Renal pelvis (tissue), 4 donors: ENCODE data around the gene RPS8. TPM values are rescaled to one million over a fixed set of nuclear protein-coding genes. Genes with fewer than 3 reads are reported as not detected.
A peak's percentile ranks its signal among the peaks of the same experiment; 100 is the strongest.
"Not testable (repeated sequence)": the region's sequence is repeated elsewhere in the genome, so short reads cannot be mapped to it uniquely, and the experiment has no call there.

Experiments used
- DNase-seq: peaks from one replicate; pipeline ENCODE4 v3.0.0-alpha.2; 2013
- polyA plus RNA-seq, 3 donors: library from polyadenylated mRNA; unstranded; fragments of 120-200 nt; gene quantifications; one replicate each; pipeline ENCODE4 v1.2.1, GENCODE V29; 2013; ENCODE audit not compliant: insufficient read length in 3 of 3

The RPS8 gene
- polyA plus RNA-seq, 3 donors = 1,996 to 2,548 (median 2,324) TPM

DNA sequence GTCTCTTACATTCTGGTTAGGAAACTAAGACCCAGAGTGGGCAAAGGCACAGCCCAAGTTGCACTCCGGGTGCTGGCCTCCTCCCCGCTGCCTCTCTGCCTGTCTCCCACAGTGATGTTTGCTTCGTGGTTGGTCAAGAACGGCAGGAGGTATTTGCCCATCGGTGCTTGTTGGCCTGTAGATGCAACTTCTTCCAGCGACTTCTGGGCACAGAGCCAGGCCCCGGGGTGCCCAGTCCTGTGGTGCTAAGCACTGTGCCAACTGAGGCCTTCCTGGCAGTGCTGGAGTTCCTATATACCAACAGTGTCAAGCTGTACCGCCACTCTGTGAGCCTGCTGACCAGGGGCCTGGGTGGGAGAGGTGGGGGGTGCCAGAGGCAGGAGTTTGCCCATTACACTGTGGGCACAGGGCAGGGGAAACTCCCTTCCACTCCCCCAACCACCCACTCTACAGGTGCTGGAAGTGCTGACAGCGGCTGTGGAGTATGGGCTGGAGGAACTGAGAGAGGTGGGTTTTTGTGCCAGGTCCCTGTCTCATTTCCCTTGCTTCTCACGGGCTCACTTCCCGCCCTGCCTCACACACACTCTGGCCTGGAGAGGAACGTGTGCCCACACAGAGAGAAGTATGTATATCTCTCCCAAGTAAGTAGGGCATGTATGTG lies 34.9 kb downstream of the RPS8 start:
- DNase-seq = no peak

- DNase-seq = not testable (repeated sequence)
Measured at GRCh38 chr1:44810762-44811105, 35.4 kb downstream of the RPS8 start.

- DNase-seq = no peak
Measured at GRCh38 chr1:44811234-44811633, 35.9 kb downstream of the RPS8 start.

- no peak for DNase-seq
Measured at GRCh38 chr1:44812822-44813543, 37.6 kb downstream of the RPS8 start.

DNA sequence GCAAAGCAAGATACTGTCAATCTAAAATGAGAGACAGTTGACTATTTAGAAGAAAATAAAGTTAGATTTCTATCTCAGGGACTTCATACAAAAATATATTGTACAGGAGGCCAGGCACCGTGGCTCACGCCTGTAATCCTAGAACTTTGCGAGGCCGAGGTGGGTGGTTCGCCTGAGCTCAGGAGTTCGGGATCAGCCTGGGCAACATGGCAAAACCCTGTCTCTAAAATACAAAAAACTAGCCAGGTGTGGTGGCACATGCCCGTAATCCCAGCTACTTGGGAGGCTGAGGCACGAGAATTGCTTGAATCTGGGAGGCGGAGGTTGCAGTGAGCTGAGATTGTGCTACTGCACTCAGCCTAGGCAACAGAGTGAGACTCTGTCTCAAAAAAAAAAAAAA lies 40.6 kb downstream of the RPS8 start:
- DNase-seq = not testable (repeated sequence)

DNA sequence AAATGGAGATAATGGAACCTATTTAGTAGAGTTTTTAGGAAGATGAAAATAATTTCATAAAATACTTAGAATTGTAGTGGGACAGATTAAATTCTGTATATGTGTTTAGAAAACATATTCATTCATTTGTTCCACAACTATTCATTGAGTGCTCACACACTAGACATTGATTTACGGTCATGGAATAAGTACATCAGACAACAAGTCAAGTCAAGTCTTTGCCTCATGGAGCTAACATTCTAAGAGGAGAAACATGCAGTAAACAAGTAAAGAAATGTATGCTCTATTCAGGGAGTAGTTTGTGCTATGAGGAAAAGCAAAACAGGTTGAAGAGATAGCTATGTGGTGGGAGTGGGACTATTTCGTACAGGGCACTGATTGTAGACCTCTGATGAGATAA lies 42.0 kb downstream of the RPS8 start:
- no peak for DNase-seq

DNA sequence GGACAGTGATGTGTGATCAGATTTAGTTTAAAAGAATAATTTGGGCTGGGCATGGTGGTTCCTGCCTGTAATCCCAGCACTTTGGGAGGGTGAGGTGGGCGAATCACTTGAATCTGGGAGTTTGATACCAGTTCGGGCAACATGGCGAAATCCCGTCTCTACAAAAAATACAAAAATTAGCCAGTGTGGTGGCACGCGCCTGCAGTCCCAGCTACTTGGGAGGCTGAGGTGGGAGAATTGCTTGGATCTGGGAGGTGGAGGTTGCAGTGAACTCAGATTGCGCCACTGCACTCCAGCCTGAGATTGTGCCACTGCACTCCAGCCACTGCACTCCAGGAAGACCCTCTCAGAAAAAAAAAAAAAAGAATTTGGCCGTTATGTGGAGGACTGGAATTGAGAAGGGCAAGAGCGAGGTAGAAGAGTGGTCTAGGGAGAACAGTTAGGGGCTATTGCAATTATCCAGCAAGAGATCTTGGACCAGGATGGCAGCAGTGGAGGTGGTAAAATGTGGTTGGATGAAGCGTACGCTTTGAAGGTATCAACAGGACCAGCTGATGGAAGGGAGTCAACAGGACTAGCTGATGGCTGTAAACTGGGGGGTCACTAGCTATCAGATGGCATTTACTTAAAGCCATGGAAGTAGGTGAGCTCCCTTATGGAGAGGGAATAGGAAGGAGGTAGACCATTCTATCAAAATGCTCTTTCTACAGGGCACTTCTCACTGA lies 42.6 kb downstream of the RPS8 start:
- DNase-seq = no peak

DNA sequence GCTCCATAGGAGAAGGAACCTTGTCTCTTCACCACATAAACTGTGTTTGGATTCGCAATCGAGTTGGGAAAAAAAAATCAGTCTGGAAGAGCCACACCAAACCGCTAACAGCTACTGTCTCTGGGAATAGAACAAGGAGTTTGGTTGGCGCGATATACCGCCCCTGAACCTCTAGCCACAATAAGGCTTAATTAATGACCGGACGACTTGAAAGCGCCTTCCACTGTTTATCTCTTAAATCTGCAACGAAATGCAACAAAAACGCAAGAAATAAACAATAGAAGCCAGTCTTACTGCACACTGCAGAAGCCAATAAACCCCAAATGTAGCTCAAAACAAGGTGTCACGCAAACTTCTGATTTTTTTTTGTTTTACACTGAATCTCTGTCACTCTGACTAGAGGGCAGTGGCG lies 43.9 kb downstream of the RPS8 start:
- no peak for DNase-seq

DNA sequence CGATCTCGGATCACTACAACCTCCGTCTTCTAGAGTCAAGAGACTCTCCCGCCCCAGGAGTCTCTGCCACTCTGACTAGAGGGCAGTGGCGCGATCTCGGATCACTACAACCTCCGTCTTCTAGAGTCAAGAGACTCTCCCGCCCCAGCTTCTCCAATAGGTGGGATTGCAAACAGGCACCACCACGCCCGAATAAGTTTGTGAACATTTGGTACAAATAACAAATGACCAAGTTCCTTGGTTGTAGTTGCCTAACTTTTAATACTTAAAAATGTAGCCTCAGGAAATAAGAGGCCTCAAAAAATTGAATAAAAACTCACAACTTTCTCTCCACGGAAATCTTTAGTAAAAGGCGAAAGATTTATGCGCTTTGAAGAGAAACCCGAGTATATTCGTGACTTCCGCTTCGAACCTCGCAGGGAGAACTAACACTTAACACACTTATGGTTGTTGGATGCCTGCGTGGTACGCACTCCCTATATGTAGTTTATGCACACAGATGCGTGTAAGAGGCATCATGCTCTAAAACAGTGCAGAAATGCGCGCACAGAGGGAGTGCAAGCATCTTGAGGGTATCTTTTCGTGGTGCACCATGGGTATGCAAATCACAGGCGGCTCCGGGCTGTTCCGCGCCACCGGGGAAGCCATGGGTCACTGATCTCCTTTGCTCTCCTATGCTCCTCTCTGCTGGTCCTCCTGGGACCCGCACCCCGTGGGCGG lies 44.4 kb downstream of the RPS8 start:
- peak; percentile 88 for DNase-seq

- no peak for DNase-seq
Measured at GRCh38 chr1:44820328-44821239, 45.2 kb downstream of the RPS8 start.

- DNase-seq = no peak
Measured at GRCh38 chr1:44821240-44821715, 45.9 kb downstream of the RPS8 start.

- no peak for DNase-seq
Measured at GRCh38 chr1:44822131-44822701, 46.9 kb downstream of the RPS8 start.

- no peak for DNase-seq
Measured at GRCh38 chr1:44822981-44823451, 47.7 kb downstream of the RPS8 start.

GRCh38 chr1:44824392-44824791 lies 49.1 kb downstream of the RPS8 start:
- DNase-seq = not testable (repeated sequence)

DNA sequence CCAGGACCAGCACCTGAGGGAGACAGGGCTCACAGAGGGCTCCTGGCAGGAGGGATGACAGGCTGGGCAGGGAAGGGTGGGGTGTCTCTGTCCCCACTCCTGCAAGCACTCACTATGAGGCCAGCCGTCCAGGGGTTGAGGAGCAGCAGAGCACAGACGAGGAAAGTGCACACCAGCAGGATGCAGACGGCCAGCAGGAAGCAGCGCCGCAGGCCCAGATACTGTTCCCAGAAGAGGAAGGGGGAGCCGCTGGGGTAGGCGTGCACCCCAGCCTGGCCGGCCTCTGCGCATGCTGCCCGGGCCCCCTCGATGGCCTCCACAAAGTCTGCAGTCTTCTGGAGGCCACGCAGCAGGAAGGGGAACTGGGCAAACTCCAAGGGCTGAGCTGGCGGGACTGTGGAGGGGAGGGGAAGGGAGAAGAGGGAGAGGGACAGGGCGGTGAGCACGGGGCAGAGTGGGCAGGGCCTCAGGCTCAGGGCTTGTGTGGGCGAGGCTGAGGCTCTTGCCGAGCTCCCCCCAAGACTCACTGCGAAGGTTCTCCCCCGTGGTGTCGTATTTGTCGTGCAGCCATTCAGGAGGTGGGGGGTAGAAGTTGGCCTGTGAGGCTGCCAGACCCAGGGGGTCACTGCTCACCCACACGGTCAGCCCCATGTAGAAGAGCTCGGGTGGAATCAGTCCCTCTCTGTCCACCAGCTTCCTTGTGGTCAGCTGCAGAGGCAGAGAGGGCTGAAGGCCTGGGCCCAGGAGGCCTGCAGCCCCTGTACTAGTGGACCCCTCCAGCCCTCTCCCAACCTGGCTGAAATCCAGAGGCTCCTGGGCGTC lies 51.2 kb downstream of the RPS8 start:
- DNase-seq = no peak

DNA sequence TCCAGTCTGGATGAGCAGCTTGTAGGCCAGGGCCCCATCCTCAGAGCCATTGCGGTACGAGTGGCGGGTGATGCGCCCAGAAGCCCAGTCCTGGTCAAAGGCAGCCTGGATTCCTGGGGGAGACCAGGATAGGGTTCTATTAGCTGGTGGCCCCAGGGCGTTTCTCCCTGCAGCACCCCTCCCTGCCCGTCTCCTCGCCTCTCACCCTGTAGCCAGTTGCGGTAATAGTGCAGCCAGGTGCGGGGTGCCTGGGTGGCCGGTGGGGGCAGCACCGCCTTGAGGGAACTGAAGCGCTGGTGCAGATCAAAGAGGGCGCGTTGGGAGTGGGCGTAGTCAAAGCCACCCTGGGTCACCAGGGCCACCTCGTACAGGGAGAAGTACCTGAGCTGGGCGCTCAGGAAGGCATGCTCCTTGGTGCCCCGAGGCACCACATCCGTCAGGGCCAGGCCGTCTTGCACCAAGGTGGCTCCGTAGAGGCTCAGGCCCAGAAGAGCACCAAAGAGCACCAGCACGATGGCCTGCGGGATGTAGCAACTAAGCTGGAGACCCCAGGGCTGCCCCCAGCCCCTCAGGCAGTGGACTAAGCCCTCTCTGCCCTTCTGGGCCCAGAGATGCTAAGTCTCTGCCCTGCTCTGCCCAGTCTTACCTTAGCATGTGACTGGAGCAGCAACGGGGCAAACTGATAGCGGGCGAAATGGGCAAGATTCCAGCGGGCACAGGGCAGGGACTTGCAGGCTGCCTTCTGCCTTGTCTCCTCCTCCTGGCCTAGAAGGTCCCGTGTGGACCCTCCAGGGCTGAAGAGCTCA lies 52.1 kb downstream of the RPS8 start:
- DNase-seq = no peak

GRCh38 chr1:44828003-44828651 lies 52.8 kb downstream of the RPS8 start:
- no peak for DNase-seq
